Activated CD8-positive, alpha-beta memory T cell treated with anti-CD3 and anti-CD28 coated beads, Interleukin-2, amount 50 U/mL, for 48 hours (primary cell): ENCODE measurements around the gene PRPF40A.
"Not testable (repeated sequence)": the region's sequence is repeated elsewhere in the genome, so short reads cannot be mapped to it uniquely, and the experiment has no call there.

Source experiments
- DNase-seq: peaks from one replicate; pipeline ENCODE4 v3.0.0-alpha.2; 2020

The PRPF40A gene

GRCh38 chr2:152717228-152718075, at the start of gene PRPF40A:
PRPF40A (minus strand) TSS chr2:152717461; CDS start chr2:152717439, 22 bp downstream.
- peak; percentile 98 for DNase-seq

- DNase-seq, result no peak
Observed at GRCh38 chr2:152766928-152767327, 49.7 kb upstream of the PRPF40A start.

GRCh38 chr2:152763651-152764050, 46.4 kb upstream of the PRPF40A start:
- DNase-seq, result no peak

GRCh38 chr2:152763208-152763607, 45.9 kb upstream of the PRPF40A start:
- DNase-seq, result not testable (repeated sequence)

GRCh38 chr2:152762202-152762601, 44.9 kb upstream of the PRPF40A start:
- DNase-seq, result no peak

- DNase-seq, result no peak
Observed at GRCh38 chr2:152761214-152761613, 44.0 kb upstream of the PRPF40A start.

GRCh38 chr2:152759290-152760072, 42.2 kb upstream of the PRPF40A start:
- DNase-seq, result no peak

- DNase-seq, result no peak
Observed at GRCh38 chr2:152755029-152755428, 37.8 kb upstream of the PRPF40A start.

GRCh38 chr2:152747751-152748150, 30.5 kb upstream of the PRPF40A start:
- DNase-seq, result not testable (repeated sequence)

- no peak for DNase-seq
Observed at GRCh38 chr2:152743002-152743401, 25.7 kb upstream of the PRPF40A start.

GRCh38 chr2:152740743-152741328, 23.6 kb upstream of the PRPF40A start:
- no peak for DNase-seq

- DNase-seq, result not testable (repeated sequence)
Observed at GRCh38 chr2:152739705-152740104, 22.4 kb upstream of the PRPF40A start.

- no peak for DNase-seq
Observed at GRCh38 chr2:152738438-152738837, 21.2 kb upstream of the PRPF40A start.

- DNase-seq, result not testable (repeated sequence)
Observed at GRCh38 chr2:152737509-152737908, 20.2 kb upstream of the PRPF40A start.

GRCh38 chr2:152730591-152731333, 13.5 kb upstream of the PRPF40A start:
- no peak for DNase-seq

- DNase-seq, result no peak
Observed at GRCh38 chr2:152729844-152730243, 12.6 kb upstream of the PRPF40A start.

- DNase-seq, result no peak
Observed at GRCh38 chr2:152723918-152724317, 6.7 kb upstream of the PRPF40A start.

GRCh38 chr2:152722639-152723038, 5.4 kb upstream of the PRPF40A start:
- not testable (repeated sequence) for DNase-seq

- no peak for DNase-seq
Observed at GRCh38 chr2:152720794-152721193, 3.5 kb upstream of the PRPF40A start.

GRCh38 chr2:152718909-152719645, 1.8 kb upstream of the PRPF40A start:
- DNase-seq, result no peak

- DNase-seq, result peak; percentile 93
Observed at GRCh38 chr2:152718076-152718908, 1.0 kb upstream of the PRPF40A start, which contains the start of gene ARL6IP6. ARL6IP6 (plus strand) TSS chr2:152718620; CDS start chr2:152718625, 5 bp downstream.
